HG03378 (cell line): ENCODE results near the gene GALNT14.
A peak's percentile ranks its signal among the peaks of the same experiment; 100 is the strongest.
"Not testable (repeated sequence)": the region's sequence is repeated elsewhere in the genome, so short reads cannot be mapped to it uniquely, and the experiment has no call there.

ENCODE experiments used
- ATAC-seq: cut with Tn5 transposase; IDR thresholded peaks from one replicate; pipeline ENCODE4 v1.9.1; 2021; ENCODE audit warnings: mild to moderate bottlenecking, moderate library complexity; ENCODE audit not compliant: unreplicated experiment

The GALNT14 gene

GRCh38 chr2:31138037-31138962, at the start of gene GALNT14:
TSS of gene GALNT14 (minus strand) at chr2:31138440. CDS start at chr2:31138086, 354 bp downstream.
- ATAC-seq: no peak

GRCh38 chr2:31187166-31187565, 48.9 kb upstream of the GALNT14 start:
- ATAC-seq: no peak

GRCh38 chr2:31183973-31184372, 45.7 kb upstream of the GALNT14 start:
- ATAC-seq: not testable (repeated sequence)

GRCh38 chr2:31176742-31177141, 38.5 kb upstream of the GALNT14 start:
- ATAC-seq: no peak

GRCh38 chr2:31171142-31171541, 32.9 kb upstream of the GALNT14 start:
- no peak for ATAC-seq

- peak; percentile 70 for ATAC-seq
Measured at GRCh38 chr2:31170071-31170698, 31.9 kb upstream of the GALNT14 start.

- ATAC-seq: no peak
Measured at GRCh38 chr2:31168291-31168690, 30.1 kb upstream of the GALNT14 start.

GRCh38 chr2:31166925-31167324, 28.7 kb upstream of the GALNT14 start:
- ATAC-seq: no peak

- ATAC-seq: no peak
Measured at GRCh38 chr2:31163011-31163539, 24.8 kb upstream of the GALNT14 start.

- ATAC-seq: no peak
Measured at GRCh38 chr2:31161637-31162036, 23.4 kb upstream of the GALNT14 start.

GRCh38 chr2:31151501-31151900, 13.3 kb upstream of the GALNT14 start:
- ATAC-seq: no peak

GRCh38 chr2:31150120-31150670, 12.0 kb upstream of the GALNT14 start:
- ATAC-seq: no peak

- no peak for ATAC-seq
Measured at GRCh38 chr2:31148514-31148913, 10.3 kb upstream of the GALNT14 start.

- no peak for ATAC-seq
Measured at GRCh38 chr2:31147645-31148044, 9.4 kb upstream of the GALNT14 start.

GRCh38 chr2:31142110-31142509, 3.9 kb upstream of the GALNT14 start:
- ATAC-seq: no peak

- no peak for ATAC-seq
Measured at GRCh38 chr2:31141443-31142085, 3.3 kb upstream of the GALNT14 start.

GRCh38 chr2:31140151-31140550, 1.9 kb upstream of the GALNT14 start:
- ATAC-seq: no peak

GRCh38 chr2:31139671-31140070, 1.4 kb upstream of the GALNT14 start:
- ATAC-seq: no peak

- ATAC-seq: no peak
Measured at GRCh38 chr2:31137211-31138036, 816 bp downstream of the GALNT14 start.

GRCh38 chr2:31136732-31137131, 1.5 kb downstream of the GALNT14 start:
- ATAC-seq: no peak
